Measurements from ENCODE around the gene CCDC187. TPM values are rescaled to one million over a fixed set of nuclear protein-coding genes. Genes with fewer than 3 reads are reported as not detected.
A peak's percentile ranks its signal among the peaks of the same experiment; 100 is the strongest.
"Not testable (repeated sequence)": the region's sequence is repeated elsewhere in the genome, so short reads cannot be mapped to it uniquely, and the experiment has no call there.

CCDC187 gene
- total and polyA plus RNA-seq, 4 experiments from 2014 or later: not detected

- H3K4me1 Mint-ChIP-seq; H3K9me3 Mint-ChIP-seq; H3K27me3 ChIP-seq (ENCODE audit: insufficient read depth, low read length); DNase-seq; H3K4me1 ChIP-seq (ENCODE audit: insufficient read depth, low read length); H3K36me3 Mint-ChIP-seq; H3K27ac ChIP-seq (ENCODE audit: low read depth, low read length); H3K4me3 Mint-ChIP-seq; intact Hi-C loops (cut with micrococcal nuclease); H3K27ac Mint-ChIP-seq; H3K4me3 ChIP-seq (ENCODE audit: low read length in 2 of 2); H3K9me3 ChIP-seq (ENCODE audit: control insufficient read depth in 1 of 2, low read length in 2 of 2); POLR2A ChIA-PET (ENCODE audit: partially characterized antibody); H3K27me3 Mint-ChIP-seq; CTCF ChIA-PET (ENCODE audit: partially characterized antibody); H3K36me3 ChIP-seq (ENCODE audit: insufficient read depth, low read length): not testable (repeated sequence)
Measured at GRCh38 chr9:136319955-136320354, 16.1 kb upstream of the CCDC187 start.

- H3K27me3 ChIP-seq (ENCODE audit: insufficient read depth, low read length); CTCF ChIA-PET (ENCODE audit: partially characterized antibody); H3K4me1 Mint-ChIP-seq; POLR2A ChIA-PET (ENCODE audit: partially characterized antibody); H3K4me3 ChIP-seq (ENCODE audit: low read length in 2 of 2); H3K27ac ChIP-seq (ENCODE audit: low read depth, low read length); H3K4me3 Mint-ChIP-seq; H3K9me3 ChIP-seq (ENCODE audit: control insufficient read depth in 1 of 2, low read length in 2 of 2); H3K36me3 ChIP-seq (ENCODE audit: insufficient read depth, low read length); H3K27me3 Mint-ChIP-seq; H3K4me1 ChIP-seq (ENCODE audit: insufficient read depth, low read length); intact Hi-C loops (cut with micrococcal nuclease); DNase-seq; H3K9me3 Mint-ChIP-seq; H3K36me3 Mint-ChIP-seq; H3K27ac Mint-ChIP-seq: not testable (repeated sequence)
Measured at GRCh38 chr9:136319244-136319643, 15.3 kb upstream of the CCDC187 start.

GRCh38 chr9:136318776-136319241 lies 14.9 kb upstream of the CCDC187 start:
- H3K27ac ChIP-seq (ENCODE audit: low read depth, low read length): no peak overlapping the region
- CTCF ChIA-PET (ENCODE audit: partially characterized antibody): no interaction called here
- H3K4me3 ChIP-seq (ENCODE audit: low read length in 2 of 2): no peak overlapping the region
- H3K4me3 Mint-ChIP-seq: no peak overlapping the region
- no peaks in the 10 kb centered on the region for H3K4me1 ChIP-seq (ENCODE audit: insufficient read depth, low read length)
- H3K27me3 Mint-ChIP-seq: no peaks in the 10 kb centered on the region
- no peak overlapping the region for H3K27ac Mint-ChIP-seq
- H3K9me3 ChIP-seq (ENCODE audit: control insufficient read depth in 1 of 2, low read length in 2 of 2): no peaks in the 10 kb centered on the region
- H3K27me3 ChIP-seq (ENCODE audit: insufficient read depth, low read length): no peaks in the 10 kb centered on the region
- intact Hi-C loops (cut with micrococcal nuclease): no loop called here
- peak in 1 of 5 donors; percentile 2 for DNase-seq
- POLR2A ChIA-PET (ENCODE audit: partially characterized antibody): no interaction called here
- H3K4me1 Mint-ChIP-seq: peaks cover 0 to 7% (median 4%) of the 10 kb centered on the region in 4 donors
- H3K9me3 Mint-ChIP-seq: peaks cover 0 to 9% (median 2%) of the 10 kb centered on the region in 8 donors
- H3K36me3 ChIP-seq (ENCODE audit: insufficient read depth, low read length): no peaks in the 10 kb centered on the region
- no peaks in the 10 kb centered on the region for H3K36me3 Mint-ChIP-seq

DNA sequence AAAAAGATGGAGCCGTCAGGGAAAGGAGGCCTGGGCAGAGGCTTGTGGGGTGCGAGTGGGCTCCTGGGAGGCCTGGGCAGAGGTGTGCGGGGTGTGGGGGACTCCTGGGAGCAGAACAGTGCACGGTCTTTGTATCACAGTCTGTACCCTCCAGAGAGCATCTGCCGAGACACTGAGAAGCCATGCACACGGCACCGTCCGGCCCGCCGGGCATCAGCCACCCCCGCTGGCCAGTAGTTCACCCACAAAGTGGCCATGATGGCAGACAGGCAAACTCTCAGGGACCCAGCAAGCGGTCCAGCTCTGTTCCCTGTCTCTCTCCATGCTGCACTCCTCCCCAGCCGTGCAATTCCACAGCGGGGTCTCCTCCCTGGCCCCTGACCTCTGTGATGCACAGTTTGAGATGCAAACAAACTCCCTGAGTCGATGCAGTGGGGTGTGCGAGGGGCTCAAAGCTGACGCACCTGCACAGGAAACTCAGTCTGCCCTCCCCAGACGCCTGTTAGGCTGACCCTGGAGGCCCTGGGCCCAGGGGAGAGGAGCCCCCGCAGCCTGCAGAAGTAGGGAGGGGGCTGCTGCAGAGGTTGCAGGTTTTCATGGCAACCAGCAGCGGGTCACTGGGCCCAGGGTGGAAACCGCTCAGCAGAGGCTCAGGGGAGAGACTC lies 14.3 kb upstream of the CCDC187 start:
- Mint-ChIP-seq H3K27me3 (no peaks in the 10 kb centered on the region), H3K27ac (no peak overlapping the region), H3K4me3 (no peak overlapping the region), H3K36me3 (no peaks in the 10 kb centered on the region), H3K9me3 (peaks cover 0 to 9% (median 2%) of the 10 kb centered on the region in 8 donors), H3K4me1 (peaks cover 0 to 7% (median 3%) of the 10 kb centered on the region in 4 donors)
- Histone ChIP-seq H3K27ac (ENCODE audit: low read depth, low read length) (no peak overlapping the region), H3K4me1 (ENCODE audit: insufficient read depth, low read length) (no peaks in the 10 kb centered on the region), H3K9me3 (ENCODE audit: control insufficient read depth in 1 of 2, low read length in 2 of 2) (no peaks in the 10 kb centered on the region), H3K27me3 (ENCODE audit: insufficient read depth, low read length) (no peaks in the 10 kb centered on the region), H3K4me3 (ENCODE audit: low read length in 2 of 2) (no peak overlapping the region), H3K36me3 (ENCODE audit: insufficient read depth, low read length) (no peaks in the 10 kb centered on the region)
- ChIA-PET CTCF (ENCODE audit: partially characterized antibody) (no interaction called here), POLR2A (ENCODE audit: partially characterized antibody) (no interaction called here)
- intact Hi-C loops (cut with micrococcal nuclease): no loop called here
- no peak for DNase-seq

DNA sequence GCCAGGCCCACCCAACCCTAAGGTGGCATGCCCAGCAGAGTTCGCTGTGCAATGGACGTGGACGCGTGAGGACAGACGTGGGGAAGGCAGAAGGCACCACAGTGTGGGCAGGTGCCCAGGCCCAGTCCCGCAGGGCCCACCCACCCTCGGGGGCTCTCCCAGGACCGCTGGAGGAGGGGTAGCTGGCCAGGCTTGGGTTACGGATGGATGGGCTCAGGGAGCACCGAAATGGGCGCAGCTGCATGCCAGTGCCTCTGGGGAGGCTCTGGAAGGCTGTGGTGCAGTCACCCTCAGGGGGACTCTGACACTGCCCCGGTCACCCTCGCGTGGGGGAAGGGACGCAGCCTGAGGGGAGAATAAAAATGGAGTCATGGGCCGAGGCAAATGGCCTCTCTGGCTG lies 13.8 kb upstream of the CCDC187 start:
- ChIA-PET POLR2A (ENCODE audit: partially characterized antibody) (no interaction called here), CTCF (ENCODE audit: partially characterized antibody) (no interaction called here)
- H3K4me3 ChIP-seq (ENCODE audit: low read length in 2 of 2): no peak overlapping the region
- no peak for DNase-seq
- no peak overlapping the region for H3K4me3 Mint-ChIP-seq
- no peak overlapping the region for H3K27ac Mint-ChIP-seq
- no peaks in the 10 kb centered on the region for H3K27me3 Mint-ChIP-seq
- H3K9me3 Mint-ChIP-seq: peaks cover 0 to 9% (median 2%) of the 10 kb centered on the region in 8 donors
- H3K9me3 ChIP-seq (ENCODE audit: control insufficient read depth in 1 of 2, low read length in 2 of 2): no peaks in the 10 kb centered on the region
- intact Hi-C loops (cut with micrococcal nuclease): no loop called here
- no peaks in the 10 kb centered on the region for H3K36me3 Mint-ChIP-seq
- peaks cover 0 to 7% (median 3%) of the 10 kb centered on the region in 4 donors for H3K4me1 Mint-ChIP-seq
- H3K36me3 ChIP-seq (ENCODE audit: insufficient read depth, low read length): no peaks in the 10 kb centered on the region
- H3K27me3 ChIP-seq (ENCODE audit: insufficient read depth, low read length): no peaks in the 10 kb centered on the region
- no peaks in the 10 kb centered on the region for H3K4me1 ChIP-seq (ENCODE audit: insufficient read depth, low read length)
- H3K27ac ChIP-seq (ENCODE audit: low read depth, low read length): no peak overlapping the region

DNA sequence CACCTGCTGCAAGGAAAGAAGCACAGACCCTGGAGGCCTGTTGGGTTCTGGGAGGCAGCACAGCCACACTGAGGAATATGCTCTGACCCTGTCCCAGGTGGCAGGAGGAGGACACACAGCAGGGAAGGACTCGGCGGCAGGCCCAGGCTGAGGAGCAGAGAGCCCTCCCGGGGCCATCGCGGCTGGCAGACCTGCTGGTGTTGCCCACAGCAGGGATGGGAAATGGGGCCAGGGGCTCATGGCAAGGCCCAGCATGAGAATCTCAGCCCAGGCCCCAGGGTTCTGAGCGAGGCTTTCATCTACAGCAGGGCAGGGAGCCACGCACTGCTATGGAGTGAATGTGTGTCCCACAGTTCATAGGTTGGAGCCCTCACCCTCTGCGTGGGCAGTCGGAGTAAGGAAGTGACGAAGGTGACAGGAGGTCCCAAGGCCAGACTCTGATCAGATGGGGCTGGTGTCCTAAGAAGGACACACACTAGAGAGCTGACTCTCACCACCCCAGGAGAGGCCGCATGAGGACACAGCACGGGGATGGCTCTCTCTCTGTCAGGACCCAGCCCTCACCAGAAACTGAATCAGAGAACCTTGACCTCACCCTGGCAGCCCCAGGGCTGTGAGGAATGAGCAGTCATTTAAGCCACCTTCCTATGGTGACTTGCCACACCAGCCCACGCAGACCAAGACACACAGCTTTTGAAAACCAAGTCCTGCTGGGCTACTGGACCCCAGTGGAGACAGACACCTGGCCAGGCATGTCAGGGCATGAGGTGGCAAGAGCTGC lies 13.2 kb upstream of the CCDC187 start:
- H3K4me3 Mint-ChIP-seq: peak overlapping the region in 1 of 8 donors; percentile 26
- POLR2A ChIA-PET (ENCODE audit: partially characterized antibody): no interaction called here
- no peak overlapping the region for H3K27ac ChIP-seq (ENCODE audit: low read depth, low read length)

GRCh38 chr9:136316271-136316751 lies 12.4 kb upstream of the CCDC187 start:
- H3K4me3 Mint-ChIP-seq: peak overlapping the region in 4 of 8 donors; percentile 15 to 29 (median 22)
- Histone ChIP-seq H3K27me3 (ENCODE audit: insufficient read depth, low read length) (no peaks in the 10 kb centered on the region), H3K4me3 (ENCODE audit: low read length in 2 of 2) (no peak overlapping the region), H3K9me3 (ENCODE audit: control insufficient read depth in 1 of 2, low read length in 2 of 2) (no peaks in the 10 kb centered on the region), H3K27ac (ENCODE audit: low read depth, low read length) (no peak overlapping the region), H3K4me1 (ENCODE audit: insufficient read depth, low read length) (peaks cover 3% of the 10 kb centered on the region), H3K36me3 (ENCODE audit: insufficient read depth, low read length) (no peaks in the 10 kb centered on the region)
- CTCF ChIA-PET (ENCODE audit: partially characterized antibody): no interaction called here
- no peaks in the 10 kb centered on the region for H3K36me3 Mint-ChIP-seq
- peaks cover 0 to 9% (median 2%) of the 10 kb centered on the region in 8 donors for H3K9me3 Mint-ChIP-seq
- peak overlapping the region in 2 of 7 donors; percentile 82 to 85 for H3K27ac Mint-ChIP-seq
- H3K27me3 Mint-ChIP-seq: no peaks in the 10 kb centered on the region
- POLR2A ChIA-PET (ENCODE audit: partially characterized antibody): no interaction called here
- intact Hi-C loops (cut with micrococcal nuclease): no loop called here
- peak in 2 of 5 donors; percentile 11 to 35 for DNase-seq
- H3K4me1 Mint-ChIP-seq: peaks cover 0 to 7% (median 3%) of the 10 kb centered on the region in 4 donors

More for the DNA sequence above, 13.2 kb upstream of the CCDC187 start:
- Histone ChIP-seq H3K36me3 (ENCODE audit: insufficient read depth, low read length) (no peaks in the 10 kb centered on the region), H3K27me3 (ENCODE audit: insufficient read depth, low read length) (no peaks in the 10 kb centered on the region), H3K4me3 (ENCODE audit: low read length in 2 of 2) (no peak overlapping the region), H3K9me3 (ENCODE audit: control insufficient read depth in 1 of 2, low read length in 2 of 2) (no peaks in the 10 kb centered on the region), H3K4me1 (ENCODE audit: insufficient read depth, low read length) (no peaks in the 10 kb centered on the region)
- Mint-ChIP-seq H3K27me3 (no peaks in the 10 kb centered on the region), H3K36me3 (no peaks in the 10 kb centered on the region), H3K4me1 (peaks cover 0 to 7% (median 3%) of the 10 kb centered on the region in 4 donors), H3K27ac (no peak overlapping the region), H3K9me3 (peaks cover 0 to 9% (median 2%) of the 10 kb centered on the region in 8 donors)
- no peak for DNase-seq
- intact Hi-C loops (cut with micrococcal nuclease): no loop called here
- CTCF ChIA-PET (ENCODE audit: partially characterized antibody): no interaction called here

All from CD4-positive, alpha-beta memory T cell (primary cell).